Measurements from ENCODE around the gene LINC00237. TPM values are rescaled to one million over a fixed set of nuclear protein-coding genes. Genes with fewer than 3 reads are reported as not detected.

The LINC00237 gene
- total and polyA plus RNA-seq, 9 of the 15 experiments (the other 6 are each of a cell fraction or from before 2014, with no cell fraction given) = not detected

DNA sequence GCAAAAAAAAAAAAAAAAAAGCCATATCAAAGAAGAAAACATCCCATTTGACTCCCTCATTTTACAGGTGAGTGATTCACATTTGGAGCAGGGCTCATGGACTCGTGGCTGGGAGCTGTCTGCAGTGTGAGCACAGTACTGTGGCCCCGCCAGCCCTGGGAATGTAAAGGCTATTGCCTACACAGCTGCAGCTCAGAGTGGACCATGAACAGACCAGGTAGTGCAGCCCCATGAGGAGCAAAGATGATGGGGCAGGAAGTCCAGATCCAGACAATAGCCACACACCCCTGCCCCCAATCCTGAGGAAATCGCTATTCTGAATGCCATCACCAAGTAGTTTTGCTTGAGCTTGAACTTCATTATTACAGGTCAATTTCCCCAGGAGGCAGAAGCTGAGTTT is 55.4 kb downstream of the LINC00237 start:
- no TSS peak for BruUV-seq (replicated peaks)
- intact Hi-C loops (cut with micrococcal nuclease) = loop anchor here (10.0 kb wide), 1 partner anchor 184 kb away; no protein-coding TSS in a partner anchor
- ChIA-PET CTCF (ENCODE audit: low intra/inter-chr PET ratio) (no interaction called here), POLR2A (no interaction called here)
- H3K9me3 ChIP-seq (replicated peaks; ENCODE audit: control insufficient read depth, insufficient read depth, low read depth, low read length) = no peaks in the 10 kb centered on the region
- ATAC-seq (no peak), DNase-seq (ENCODE audit: extremely low read depth in 1 of 4, low spot score in 3 of 4) (no peak), FAIRE-seq (no peak)
- H3K9me1 ChIP-seq (ENCODE audit: control insufficient read depth, insufficient read depth, low read length) = no peaks in the 10 kb centered on the region
- H3K4me3 ChIP-seq = no peak overlapping the region
- in situ Hi-C loops (cut with MboI) = loop anchor here (10.0 kb wide), 1 partner anchor 454 kb away; no protein-coding TSS in a partner anchor
- no peaks in the 10 kb centered on the region for H4K20me1 ChIP-seq (replicated peaks; ENCODE audit: control insufficient read depth, insufficient read depth, low read length)
- no peak overlapping the region for H3K4me2 ChIP-seq (ENCODE audit: insufficient read depth, low read length)
- no peaks in the 10 kb centered on the region for H3K4me1 ChIP-seq (replicated peaks in 1 of 2; ENCODE audit: control insufficient read depth in 2 of 2, insufficient read depth in 2 of 2, low read length in 2 of 2)
- no peaks in the 10 kb centered on the region for H3K36me3 ChIP-seq (ENCODE audit: control insufficient read depth, insufficient read depth, low read length)
- H3K9ac ChIP-seq (ENCODE audit: insufficient read depth in 1 of 2, low read depth in 2 of 2, low read length in 2 of 2) = no peak overlapping the region
- H3K27ac ChIP-seq (ENCODE audit: extremely low read depth, low read depth, low read length) = no peak overlapping the region
- H2AFZ ChIP-seq (ENCODE audit: low read depth, low read length) = no peak overlapping the region
- no peaks in the 10 kb centered on the region for H3K79me2 ChIP-seq (ENCODE audit: control insufficient read depth, insufficient read depth, low read length)
- TF ChIP-seq MXI1 (IDR thresholded peaks at IDR 0.05; ENCODE audit: low read depth, low read length) = no peak
- TF ChIP-seq POLR2G (IDR thresholded peaks at IDR 0.05; ENCODE audit: low read depth, low read length) = no peak
- no peak for TF ChIP-seq KLF16 (IDR thresholded peaks at IDR 0.05)
- TF ChIP-seq KAT7 (CRISPR knock-in tag; IDR thresholded peaks at IDR 0.05; ENCODE audit: borderline replicate concordance) = no peak
- TF ChIP-seq, protein P1, sequence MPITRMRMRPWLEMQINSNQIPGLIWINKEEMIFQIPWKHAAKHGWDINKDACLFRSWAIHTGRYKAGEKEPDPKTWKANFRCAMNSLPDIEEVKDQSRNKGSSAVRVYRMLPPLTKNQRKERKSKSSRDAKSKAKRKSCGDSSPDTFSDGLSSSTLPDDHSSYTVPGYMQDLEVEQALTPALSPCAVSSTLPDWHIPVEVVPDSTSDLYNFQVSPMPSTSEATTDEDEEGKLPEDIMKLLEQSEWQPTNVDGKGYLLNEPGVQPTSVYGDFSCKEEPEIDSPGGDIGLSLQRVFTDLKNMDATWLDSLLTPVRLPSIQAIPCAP (CRISPR knock-in tag; IDR thresholded peaks at IDR 0.05; ENCODE audit: borderline replicate concordance) = no peak
- TF ChIP-seq MAFG (tag; conservative IDR thresholded peaks at IDR 0.05) = no peak
- peaks cover 0 to 5% of the 10 kb centered on the region in 2 experiments; a peak in 1 of 5 replicates for H3K27me3 ChIP-seq (ENCODE audit: control insufficient read depth in 2 of 2, insufficient read depth in 2 of 2, low read length in 2 of 2)
- 0% methylated on average over 2 of the region's 3 CpGs for WGBS (ENCODE audit: insufficient coverage, low coverage, missing lambda C conversion rate)
